H9 (cell line): Measurements from ENCODE around the gene ESRP2. TPM values are rescaled to one million over a fixed set of nuclear protein-coding genes. Genes with fewer than 3 reads are reported as not detected.

Source experiments
- DNase-seq: peaks from one replicate; pipeline ENCODE4 v3.0.0-alpha.2; 2017
- H2AFZ ChIP-seq: one replicate; pipeline ENCODE4 v1.6.1; 2013; ENCODE audit warnings: mild to moderate bottlenecking, low read length, control low read depth, moderate library complexity
- H2AK5ac ChIP-seq: 2 replicates; pipeline ENCODE4 v1.6.1; 2013; ENCODE audit warnings: low read length, control low read depth, mixed read lengths; ENCODE audit not compliant: insufficient read length
- H2BK120ac ChIP-seq: one replicate; pipeline ENCODE4 v1.6.1; 2013; ENCODE audit warnings: low read depth, mild to moderate bottlenecking, low read length, control low read depth, inconsistent platforms; ENCODE audit not compliant: poor library complexity, severe bottlenecking
- H2BK12ac ChIP-seq: 2 replicates; pipeline ENCODE4 v1.6.1; 2013; ENCODE audit warnings: low read length, control low read depth, mixed read lengths, low read depth; ENCODE audit not compliant: insufficient read length
- H2BK15ac ChIP-seq: 2 replicates; pipeline ENCODE4 v1.6.1; 2013; ENCODE audit warnings: low read depth, low read length, control low read depth
- H2BK20ac ChIP-seq: one replicate; pipeline ENCODE4 v1.6.1; 2013; ENCODE audit warnings: low read depth, mild to moderate bottlenecking, low read length, control low read depth, inconsistent platforms; ENCODE audit not compliant: poor library complexity, severe bottlenecking
- H2BK5ac ChIP-seq: 2 replicates; pipeline ENCODE4 v1.6.1; 2013; ENCODE audit warnings: low read length, control low read depth, mixed read lengths; ENCODE audit not compliant: insufficient read length
- H3K14ac ChIP-seq: 2 replicates; pipeline ENCODE4 v1.6.1; 2013; ENCODE audit warnings: low read length, control low read depth; ENCODE audit not compliant: insufficient read depth
- H3K18ac ChIP-seq: 2 replicates; pipeline ENCODE4 v1.6.1; 2013; ENCODE audit warnings: low read depth, mild to moderate bottlenecking, mixed read lengths, low read length, control low read depth; ENCODE audit not compliant: insufficient read length
- H3K23ac ChIP-seq: 2 replicates; pipeline ENCODE4 v1.6.1; 2013; ENCODE audit warnings: low read length, control low read depth, mixed read lengths, low read depth; ENCODE audit not compliant: insufficient read length
- H3K23me2 ChIP-seq: 2 replicates; pipeline ENCODE4 v1.6.1; 2013; ENCODE audit warnings: low read depth, mild to moderate bottlenecking, mixed read lengths, low read length, control low read depth; ENCODE audit not compliant: insufficient read length, poor library complexity, severe bottlenecking
- H3K27ac ChIP-seq: 2 replicates; pipeline ENCODE4 v1.5.1; 2013; ENCODE audit warnings: low read length, control low read depth, mixed read lengths, low read depth; ENCODE audit not compliant: insufficient read length
- H3K27me3 ChIP-seq: 2 replicates; pipeline ENCODE4 v1.6.1; 2013; ENCODE audit warnings: low read length, control low read depth, inconsistent platforms; ENCODE audit not compliant: insufficient read depth
- H3K4ac ChIP-seq: 2 replicates; pipeline ENCODE4 v1.6.1; 2013; ENCODE audit warnings: low read depth, mild to moderate bottlenecking, control low read depth, inconsistent platforms, low read length, moderate library complexity
- H3K4me1 ChIP-seq: 2 replicates; pipeline ENCODE4 v1.6.1; 2013; ENCODE audit warnings: low read length, control low read depth, inconsistent platforms; ENCODE audit not compliant: insufficient read depth
- H3K4me2 ChIP-seq: 2 replicates; pipeline ENCODE4 v1.6.1; 2013; ENCODE audit warnings: low read length, control low read depth, mixed read lengths; ENCODE audit not compliant: insufficient read length, insufficient read depth
- H3K56ac ChIP-seq: 2 replicates; pipeline ENCODE4 v1.6.1; 2013; ENCODE audit warnings: low read depth, mild to moderate bottlenecking, mixed read lengths, low read length, control low read depth; ENCODE audit not compliant: insufficient read length
- H3K79me1 ChIP-seq: 2 replicates; pipeline ENCODE4 v1.6.1; 2013; ENCODE audit warnings: low read depth, mild to moderate bottlenecking, moderate library complexity, low read length, control low read depth, inconsistent platforms; ENCODE audit not compliant: insufficient read depth, poor library complexity, severe bottlenecking
- H3K79me2 ChIP-seq: 2 replicates; pipeline ENCODE4 v1.6.1; 2013; ENCODE audit warnings: low read length, control low read depth, inconsistent platforms; ENCODE audit not compliant: insufficient read depth
- H3K9ac ChIP-seq: 2 replicates; pipeline ENCODE4 v1.6.1; 2013; ENCODE audit warnings: low read length, control low read depth, mixed read lengths; ENCODE audit not compliant: insufficient read length; ENCODE audit errors: extremely low read depth
- H3K9me3 ChIP-seq: one replicate; pipeline ENCODE4 v1.6.1; 2013; ENCODE audit warnings: low read depth, low read length, inconsistent platforms; ENCODE audit not compliant: control insufficient read depth
- H3T11ph ChIP-seq: one replicate; pipeline ENCODE4 v1.6.1; 2013; ENCODE audit warnings: mild to moderate bottlenecking, low read length, control low read depth, inconsistent platforms
- H4K20me1 ChIP-seq: one replicate; pipeline ENCODE4 v1.6.1; 2013; ENCODE audit not compliant: control insufficient read depth, insufficient read length, insufficient read depth
- H4K5ac ChIP-seq: 2 replicates; pipeline ENCODE4 v1.6.1; 2013; ENCODE audit warnings: low read depth, mild to moderate bottlenecking, mixed read lengths, low read length, control low read depth; ENCODE audit not compliant: insufficient read length
- H4K8ac ChIP-seq: replicated peaks from 2 replicates; pipeline ENCODE4 v1.6.1; 2013; ENCODE audit warnings: low read length, control low read depth, mixed read lengths, low read depth; ENCODE audit not compliant: insufficient read length
- H4K91ac ChIP-seq: 2 replicates; pipeline ENCODE4 v1.6.1; 2013; ENCODE audit warnings: low read depth, mild to moderate bottlenecking, moderate library complexity, mixed read lengths, low read length, control low read depth; ENCODE audit not compliant: insufficient read length
- H3K27ac Mint-ChIP-seq, 3 experiments: 2 replicates in 2 of 3; 3 replicates in 1 of 3; pipeline ENCODE4 v1.8.0; 2020 to 2021; ENCODE audit warnings: mixed read lengths in 3 of 3, mild to moderate bottlenecking in 1 of 3, moderate library complexity in 1 of 3
- H3K27me3 Mint-ChIP-seq: 2 replicates; pipeline ENCODE4 v1.8.0; 2021; ENCODE audit warnings: low read depth, mild to moderate bottlenecking, moderate library complexity, mixed read lengths
- H3K36me3 Mint-ChIP-seq, 3 experiments: 2 replicates in 2 of 3; 3 replicates in 1 of 3; pipeline ENCODE4 v1.8.0; 2020 to 2021; ENCODE audit warnings: low read depth in 3 of 3, mixed read lengths in 3 of 3; ENCODE audit not compliant: insufficient read depth in 1 of 3
- H3K4me1 Mint-ChIP-seq, 2 experiments: 2 replicates each; pipeline ENCODE4 v1.8.0; 2020; ENCODE audit warnings: mixed read lengths in 2 of 2
- H3K4me3 Mint-ChIP-seq, 2 experiments: 2 replicates in 1 of 2; 3 replicates in 1 of 2; pipeline ENCODE4 v1.8.0; 2020 to 2021; ENCODE audit warnings: mild to moderate bottlenecking in 2 of 2, mixed read lengths in 2 of 2, moderate library complexity in 1 of 2
- H3K9me3 Mint-ChIP-seq, 2 experiments: 2 replicates in 1 of 2; 3 replicates in 1 of 2; pipeline ENCODE4 v1.8.0; 2020; ENCODE audit warnings: mild to moderate bottlenecking in 2 of 2, mixed read lengths in 2 of 2, moderate library complexity in 1 of 2
- WGBS: extraction: QIAGEN DNeasy Blood & Tissue Kit; methylation state at CpG from one replicate; pipeline ENCODE4 v1.1.7; 2013; ENCODE audit warnings: missing lambda C conversion rate, low lambda C conversion rate, mixed read lengths; ENCODE audit not compliant: insufficient read length; ENCODE audit errors: extremely low coverage; 5-methylcytosine and 5-hydroxymethylcytosine counted together
- total RNA-seq: library from RNA; stranded (reverse); gene quantifications from 2 replicates; pipeline ENCODE4 v1.2.1, GENCODE V29; 2021
- TF ChIP-seq, protein P1 (sequence below): fragments of 200-600 bp; sonication (generic); conservative IDR thresholded peaks from 3 replicates; pipeline ENCODE4 v1.8.0; 2021; ENCODE audit warnings: antibody characterized with exemption, mild to moderate bottlenecking

Gene ESRP2
- total RNA-seq, 1 experiment from 2014 or later, result 59.5 TPM

DNA sequence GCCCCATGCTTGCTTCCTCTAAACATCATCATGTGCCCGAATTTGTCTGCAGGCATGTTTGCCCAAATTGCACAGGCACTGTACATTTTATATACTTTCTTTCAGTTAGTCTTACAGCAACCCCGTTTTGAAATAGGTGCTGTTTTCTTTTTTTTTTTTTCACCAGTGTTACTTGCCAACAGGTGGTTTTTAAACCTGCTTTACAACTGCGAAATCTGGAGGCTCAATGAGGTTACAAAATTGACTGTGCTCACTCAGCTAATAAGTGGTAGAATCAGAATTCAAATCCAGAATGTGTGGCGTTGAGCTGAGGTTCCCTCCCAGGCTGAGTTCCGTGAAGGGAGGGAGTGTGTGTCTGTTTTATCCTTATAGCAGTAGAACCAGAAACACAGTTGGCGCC, 15.0 kb upstream of the ESRP2 start:
- Mint-ChIP-seq H3K27ac (no peak overlapping the region), H3K9me3 (no peaks in the 10 kb centered on the region), H3K27me3 (no peaks in the 10 kb centered on the region; the same call in none of the 2 replicates), H3K4me3 (no peak overlapping the region), H3K4me1 (peaks cover 4% of the 10 kb centered on the region in 2 experiments; a peak in 3 of 4 replicates), H3K36me3 (peaks cover 1 to 16% (median 7%) of the 10 kb centered on the region in 3 experiments; a peak in 5 of 7 replicates)
- Histone ChIP-seq H2BK15ac (no peak overlapping the region), H2BK5ac (no peak overlapping the region), H3K27ac (no peak overlapping the region), H4K91ac (no peak overlapping the region), H3K9ac (no peak overlapping the region), H2BK20ac (no peak overlapping the region), H2AFZ (no peak overlapping the region), H3K27me3 (no peaks in the 10 kb centered on the region), H3K9me3 (no peaks in the 10 kb centered on the region), H3K4ac (no peak overlapping the region), H3T11ph (no peak overlapping the region), H3K56ac (no peak overlapping the region), H3K79me2 (no peaks in the 10 kb centered on the region), H3K23ac (no peak overlapping the region), H3K18ac (no peak overlapping the region), H2BK120ac (no peak overlapping the region), H3K4me1 (no peaks in the 10 kb centered on the region), H3K4me2 (no peak overlapping the region), H2AK5ac (no peak overlapping the region), H2BK12ac (no peak overlapping the region), H3K79me1 (no peaks in the 10 kb centered on the region), H4K20me1 (no peaks in the 10 kb centered on the region), H4K8ac (no peak overlapping the region), H4K5ac (no peak overlapping the region), H3K23me2 (no peaks in the 10 kb centered on the region), H3K14ac (no peak overlapping the region)
- TF ChIP-seq, protein P1, sequence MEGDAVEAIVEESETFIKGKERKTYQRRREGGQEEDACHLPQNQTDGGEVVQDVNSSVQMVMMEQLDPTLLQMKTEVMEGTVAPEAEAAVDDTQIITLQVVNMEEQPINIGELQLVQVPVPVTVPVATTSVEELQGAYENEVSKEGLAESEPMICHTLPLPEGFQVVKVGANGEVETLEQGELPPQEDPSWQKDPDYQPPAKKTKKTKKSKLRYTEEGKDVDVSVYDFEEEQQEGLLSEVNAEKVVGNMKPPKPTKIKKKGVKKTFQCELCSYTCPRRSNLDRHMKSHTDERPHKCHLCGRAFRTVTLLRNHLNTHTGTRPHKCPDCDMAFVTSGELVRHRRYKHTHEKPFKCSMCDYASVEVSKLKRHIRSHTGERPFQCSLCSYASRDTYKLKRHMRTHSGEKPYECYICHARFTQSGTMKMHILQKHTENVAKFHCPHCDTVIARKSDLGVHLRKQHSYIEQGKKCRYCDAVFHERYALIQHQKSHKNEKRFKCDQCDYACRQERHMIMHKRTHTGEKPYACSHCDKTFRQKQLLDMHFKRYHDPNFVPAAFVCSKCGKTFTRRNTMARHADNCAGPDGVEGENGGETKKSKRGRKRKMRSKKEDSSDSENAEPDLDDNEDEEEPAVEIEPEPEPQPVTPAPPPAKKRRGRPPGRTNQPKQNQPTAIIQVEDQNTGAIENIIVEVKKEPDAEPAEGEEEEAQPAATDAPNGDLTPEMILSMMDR, result no peak
- no CpG with 5 or more reads among the region's 6 CpGs for WGBS
- DNase-seq, result no peak
